HFFc6 (cell line): ENCODE results near the gene SLC9A4. TPM values are rescaled to one million over a fixed set of nuclear protein-coding genes. Genes with fewer than 3 reads are reported as not detected.

Source experiments
- DNase-seq: peaks from one replicate; pipeline ENCODE4 v3.0.0-alpha.2; 2018
- H3K27ac Mint-ChIP-seq: 2 replicates; pipeline ENCODE4 v1.8.0; 2020; ENCODE audit warnings: mild to moderate bottlenecking, mixed read lengths
- H3K27me3 Mint-ChIP-seq: 2 replicates; pipeline ENCODE4 v1.8.0; 2021; ENCODE audit warnings: mild to moderate bottlenecking, moderate library complexity, mixed read lengths; ENCODE audit not compliant: insufficient read depth
- H3K36me3 Mint-ChIP-seq: 2 replicates; pipeline ENCODE4 v1.8.0; 2021; ENCODE audit warnings: low read depth, mixed read lengths
- H3K4me1 Mint-ChIP-seq: 2 replicates; pipeline ENCODE4 v1.8.0; 2020; ENCODE audit warnings: low read depth, mixed read lengths
- H3K4me3 Mint-ChIP-seq: 2 replicates; pipeline ENCODE4 v1.8.0; 2020; ENCODE audit warnings: mild to moderate bottlenecking, moderate library complexity, mixed read lengths
- H3K9me3 Mint-ChIP-seq: 2 replicates; pipeline ENCODE4 v1.8.0; 2020; ENCODE audit warnings: mild to moderate bottlenecking, mixed read lengths
- CTCF ChIP-seq: fragments of 200-600 bp; sonication (generic); IDR thresholded peaks from 2 replicates; pipeline ENCODE4 v1.5.0; 2021; ENCODE audit warnings: antibody characterized with exemption, mild to moderate bottlenecking
- total RNA-seq, 6 experiments: library from RNA; stranded (reverse); fragmentation: NEBNext Ultra II Directional; extraction: Animal tissue kit (Norgen Biotek cat#: 25700); gene quantifications; 2 replicates in 1 of 6; 3 replicates in 5 of 6; pipeline ENCODE4 v1.2.3, GENCODE V29; 2021

Gene SLC9A4
- total RNA-seq, 6 experiments from 2014 or later, result 0.05 TPM; not detected in 5

GRCh38 chr2:102442967-102443828 lies 29.8 kb upstream of the SLC9A4 start:
- no peaks in the 10 kb centered on the region for H3K4me1 Mint-ChIP-seq
- no peak overlapping the region for H3K4me3 Mint-ChIP-seq
- no peaks in the 10 kb centered on the region for H3K36me3 Mint-ChIP-seq
- DNase-seq, result peak; percentile 23
- no peaks in the 10 kb centered on the region for H3K27me3 Mint-ChIP-seq
- TF ChIP-seq CTCF, result peak; percentile 84
- H3K27ac Mint-ChIP-seq, result no peak overlapping the region
- H3K9me3 Mint-ChIP-seq, result no peaks in the 10 kb centered on the region

- no peak overlapping the region for H3K4me3 Mint-ChIP-seq
- H3K27ac Mint-ChIP-seq, result no peak overlapping the region
- no peaks in the 10 kb centered on the region for H3K27me3 Mint-ChIP-seq
- no peaks in the 10 kb centered on the region for H3K9me3 Mint-ChIP-seq
- no peak for TF ChIP-seq CTCF
- no peaks in the 10 kb centered on the region for H3K4me1 Mint-ChIP-seq
- no peaks in the 10 kb centered on the region for H3K36me3 Mint-ChIP-seq
- no peak for DNase-seq
These were observed 28.8 kb upstream of the SLC9A4 start for GRCh38 chr2:102444233-102444632.

GRCh38 chr2:102446936-102447335 lies 26.1 kb upstream of the SLC9A4 start:
- no peak for TF ChIP-seq CTCF
- no peaks in the 10 kb centered on the region for H3K4me1 Mint-ChIP-seq
- DNase-seq, result no peak
- H3K36me3 Mint-ChIP-seq, result no peaks in the 10 kb centered on the region
- H3K9me3 Mint-ChIP-seq, result no peaks in the 10 kb centered on the region
- H3K4me3 Mint-ChIP-seq, result no peak overlapping the region
- H3K27ac Mint-ChIP-seq, result no peak overlapping the region
- peaks cover 1% of the 10 kb centered on the region; the same call in 1 of the 2 replicates for H3K27me3 Mint-ChIP-seq

- Mint-ChIP-seq H3K9me3 (no peaks in the 10 kb centered on the region), H3K27ac (no peak overlapping the region), H3K27me3 (peaks cover 8% of the 10 kb centered on the region), H3K36me3 (no peaks in the 10 kb centered on the region), H3K4me3 (no peak overlapping the region), H3K4me1 (no peaks in the 10 kb centered on the region)
- peak; percentile 87 for TF ChIP-seq CTCF
- DNase-seq, result peak; percentile 25
These were observed 23.6 kb upstream of the SLC9A4 start for GRCh38 chr2:102449370-102449974.

GRCh38 chr2:102451968-102452367 lies 21.1 kb upstream of the SLC9A4 start:
- peaks cover 8% of the 10 kb centered on the region for H3K27me3 Mint-ChIP-seq

More at GRCh38 chr2:102451968-102452367, 21.1 kb upstream of the SLC9A4 start:
- Mint-ChIP-seq H3K36me3 (no peaks in the 10 kb centered on the region), H3K9me3 (no peaks in the 10 kb centered on the region), H3K4me3 (no peak overlapping the region), H3K27ac (no peak overlapping the region), H3K4me1 (no peaks in the 10 kb centered on the region)
- no peak for TF ChIP-seq CTCF
- DNase-seq, result no peak
